ENCODE data around the gene UNC119. TPM values are rescaled to one million over a fixed set of nuclear protein-coding genes. Genes with fewer than 3 reads are reported as not detected.
"Not testable (repeated sequence)": the region's sequence is repeated elsewhere in the genome, so short reads cannot be mapped to it uniquely, and the experiment has no call there.

Gene UNC119
- total RNA-seq, 2 donors from 2014 or later = 87.2 to 91.9 TPM

DNA sequence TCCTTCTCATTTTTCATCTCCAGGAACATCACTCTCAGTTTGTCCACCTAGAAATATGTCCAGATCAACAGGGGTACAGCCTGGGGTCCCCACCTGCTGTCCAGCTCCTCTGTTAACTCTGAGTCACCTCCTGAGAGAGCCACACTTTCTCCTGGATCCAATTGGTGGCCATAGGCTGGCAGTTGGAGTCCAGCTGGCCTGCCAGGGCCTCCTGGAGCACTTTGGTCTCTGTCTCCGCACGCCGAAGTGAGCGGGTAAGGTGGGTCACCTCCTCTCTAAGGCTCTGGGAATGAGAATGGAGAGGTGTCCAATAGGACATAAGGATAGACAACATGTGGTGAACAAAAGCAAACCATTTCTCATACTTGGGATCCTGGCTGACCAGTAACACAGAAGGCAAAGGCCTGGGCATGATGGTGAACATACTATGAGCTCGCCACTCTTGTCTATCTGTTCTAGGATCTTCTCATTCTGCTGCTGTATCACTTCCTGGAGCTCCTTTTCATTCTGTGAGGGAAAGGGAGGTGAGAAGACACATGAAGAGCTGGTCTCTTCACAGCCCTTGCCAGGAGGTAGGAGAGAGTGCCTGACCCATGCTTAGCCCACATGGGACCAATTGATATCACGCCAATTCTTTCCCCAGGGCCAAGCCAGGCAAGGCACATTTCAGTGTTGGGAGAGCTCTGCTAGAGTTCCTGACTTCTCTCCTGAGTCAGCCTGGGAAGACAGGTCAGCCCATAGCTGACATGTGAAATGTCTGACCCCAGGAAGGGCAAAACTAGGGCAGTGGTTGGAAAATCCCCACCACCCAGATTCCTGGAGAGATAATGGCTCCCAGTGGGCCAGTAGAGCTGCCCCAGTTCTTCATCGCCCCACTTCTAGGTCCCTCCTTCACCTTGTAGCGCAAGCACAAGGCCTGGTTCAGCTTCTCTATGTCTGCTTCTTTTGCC lies 26.1 kb upstream of the UNC119 start:
- peak overlapping the region; percentile 36 for H3K4me3 Mint-ChIP-seq
- no peak for ATAC-seq
- no peaks in the 10 kb centered on the region for H3K27me3 Mint-ChIP-seq
- no peaks in the 10 kb centered on the region for H3K9me3 ChIP-seq (ENCODE audit: control insufficient read depth, low read length, poor library complexity, severe bottlenecking)
- peaks cover 4% of the 10 kb centered on the region for H3K36me3 Mint-ChIP-seq (ENCODE audit: low read depth)
- DNase-seq = no peak
- no peak overlapping the region for H3K27ac Mint-ChIP-seq
- H3K4me1 Mint-ChIP-seq = peaks cover 20% of the 10 kb centered on the region

DNA sequence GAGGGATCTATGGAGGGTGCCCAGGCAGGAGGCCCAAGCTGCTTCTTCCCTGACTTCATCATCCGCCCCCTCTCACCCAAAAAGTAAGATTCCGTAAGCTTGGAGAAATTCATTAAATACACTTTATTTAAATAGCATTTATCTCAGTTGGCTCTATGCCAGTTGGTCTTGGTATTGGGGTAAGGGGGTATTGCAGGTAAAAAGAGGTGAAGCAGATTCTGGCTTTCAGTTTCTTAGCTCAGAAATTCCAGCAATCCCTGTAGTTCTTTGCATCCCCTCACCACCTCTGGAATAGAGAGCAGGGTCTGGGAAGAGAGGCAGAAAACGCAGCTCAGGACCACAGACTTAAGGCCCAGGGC lies 25.0 kb upstream of the UNC119 start:
- no peak for DNase-seq
- peaks cover 4% of the 10 kb centered on the region for H3K36me3 Mint-ChIP-seq (ENCODE audit: low read depth)
- ATAC-seq = no peak
- no peaks in the 10 kb centered on the region for H3K27me3 Mint-ChIP-seq
- H3K9me3 ChIP-seq (ENCODE audit: control insufficient read depth, low read length, poor library complexity, severe bottlenecking) = no peaks in the 10 kb centered on the region
- H3K27ac Mint-ChIP-seq = peak overlapping the region; percentile 81
- H3K4me3 Mint-ChIP-seq = no peak overlapping the region
- H3K4me1 Mint-ChIP-seq = peaks cover 24% of the 10 kb centered on the region

DNA sequence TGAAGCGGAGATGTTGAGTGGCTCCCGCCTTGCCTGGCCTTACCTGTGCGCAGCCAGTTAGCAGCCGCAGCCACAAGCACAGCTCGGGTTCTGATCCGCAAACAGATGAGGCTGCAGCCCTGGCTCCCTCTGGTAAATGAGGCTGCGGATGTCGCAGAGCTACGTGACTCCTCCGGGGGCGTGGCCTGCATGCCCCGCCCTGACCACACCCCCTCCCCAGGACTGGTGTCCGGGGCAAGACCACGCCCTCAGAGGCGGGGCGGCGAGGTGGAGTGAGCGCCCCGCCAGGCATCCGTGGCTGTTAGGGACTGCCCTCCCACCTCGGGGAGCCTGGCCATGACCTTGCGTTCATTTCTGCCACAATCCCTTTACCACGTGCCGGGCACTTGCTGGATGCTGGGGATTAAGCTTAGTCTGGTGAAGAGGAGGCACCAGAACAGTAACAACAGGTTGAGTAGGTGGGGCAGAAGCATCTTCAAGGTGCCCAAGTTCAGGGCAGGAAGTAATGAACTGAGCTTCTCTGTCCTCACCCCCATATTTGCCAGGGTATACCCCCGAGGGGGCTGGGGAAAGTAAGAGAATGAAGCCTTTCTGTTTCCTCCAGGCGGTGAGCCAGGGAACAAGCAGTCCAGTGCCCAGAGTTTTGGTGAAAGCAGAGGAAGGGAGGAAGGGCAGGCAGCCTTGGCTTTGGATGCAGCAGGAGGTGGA lies 24.5 kb upstream of the UNC119 start, which contains the start of gene ALDOC:
Gene ALDOC (minus strand): TSS at position 138 of the 708 bp plus-strand sequence. CDS start 1,363 bp downstream, outside the sequence.
- peak; percentile 98 to 100 (median 98) for DNase-seq
- peaks cover 29% of the 10 kb centered on the region for H3K4me1 Mint-ChIP-seq
- peak; percentile 98 for ATAC-seq
- peak within 1 kb of the TSS; percentile 93 for H3K4me3 Mint-ChIP-seq
- no peaks in the 10 kb centered on the region for H3K9me3 ChIP-seq (ENCODE audit: control insufficient read depth, low read length, poor library complexity, severe bottlenecking)
- H3K27me3 Mint-ChIP-seq = no peaks in the 10 kb centered on the region
- peaks cover 4% of the 10 kb centered on the region for H3K36me3 Mint-ChIP-seq (ENCODE audit: low read depth)
- H3K27ac Mint-ChIP-seq = peak within 1 kb of the TSS; percentile 81

DNA sequence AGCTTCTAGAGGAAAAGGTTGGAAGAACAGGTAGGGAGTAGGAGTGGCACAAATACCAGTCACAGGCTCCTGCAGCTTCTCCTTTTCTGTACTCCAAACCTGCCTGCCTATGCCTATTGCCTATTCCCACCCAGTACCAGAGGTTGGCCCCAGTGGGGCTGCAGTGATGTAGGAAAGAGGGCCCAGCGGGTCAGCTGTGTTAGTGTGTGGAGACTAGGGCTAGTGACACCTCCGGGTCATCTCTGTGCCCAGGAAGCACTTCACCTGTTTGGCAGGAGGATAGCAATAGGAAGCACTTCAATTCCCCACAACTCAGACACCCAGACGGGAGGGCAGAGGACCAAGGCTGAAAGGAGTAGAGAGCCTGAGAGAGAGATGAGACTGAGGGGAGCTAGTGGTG lies 23.6 kb upstream of the UNC119 start:
- H3K9me3 ChIP-seq (ENCODE audit: control insufficient read depth, low read length, poor library complexity, severe bottlenecking); H3K27me3 Mint-ChIP-seq; ATAC-seq; H3K36me3 Mint-ChIP-seq (ENCODE audit: low read depth); DNase-seq: not testable (repeated sequence)
- Mint-ChIP-seq H3K27ac (peak overlapping the region; percentile 81), H3K4me3 (peak overlapping the region; percentile 93), H3K4me1 (peaks cover 32% of the 10 kb centered on the region)

DNA sequence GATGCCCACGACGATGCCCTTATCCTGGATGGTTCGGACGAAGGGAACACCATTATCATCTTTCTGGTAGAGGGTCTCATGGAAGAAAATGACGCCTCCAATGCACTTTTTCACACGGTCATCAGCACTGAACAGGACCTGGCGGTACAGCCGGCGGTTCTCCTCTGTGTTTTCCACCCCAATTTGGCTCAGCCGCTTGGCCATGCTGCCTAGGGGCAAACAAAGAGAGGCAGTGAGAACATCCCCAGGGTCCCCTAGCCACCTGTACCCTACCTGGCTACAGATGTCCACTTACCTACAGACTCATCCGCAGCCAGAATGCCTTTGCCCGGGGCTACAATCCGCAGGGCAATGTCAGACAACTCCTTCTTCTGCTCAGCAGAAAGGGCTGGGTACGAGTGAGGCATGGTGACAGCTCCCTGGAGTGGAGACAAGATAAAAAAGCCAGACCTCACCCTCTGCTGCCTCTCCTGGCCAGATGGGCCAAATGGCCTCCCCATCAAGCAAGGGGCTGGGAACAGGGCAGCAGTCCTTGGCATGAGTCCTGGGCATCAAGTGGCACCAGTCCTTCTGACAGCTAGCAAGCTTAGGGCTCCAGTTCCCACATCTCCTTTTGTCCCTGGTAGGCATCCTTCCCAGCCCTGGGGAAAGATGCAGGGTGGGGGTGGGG lies 22.8 kb upstream of the UNC119 start:
- Mint-ChIP-seq H3K27me3 (no peaks in the 10 kb centered on the region), H3K4me1 (peaks cover 32% of the 10 kb centered on the region), H3K4me3 (no peak overlapping the region), H3K36me3 (ENCODE audit: low read depth) (peaks cover 7% of the 10 kb centered on the region), H3K27ac (no peak overlapping the region)
- ATAC-seq (no peak), DNase-seq (no peak)
- no peaks in the 10 kb centered on the region for H3K9me3 ChIP-seq (ENCODE audit: control insufficient read depth, low read length, poor library complexity, severe bottlenecking)

DNA sequence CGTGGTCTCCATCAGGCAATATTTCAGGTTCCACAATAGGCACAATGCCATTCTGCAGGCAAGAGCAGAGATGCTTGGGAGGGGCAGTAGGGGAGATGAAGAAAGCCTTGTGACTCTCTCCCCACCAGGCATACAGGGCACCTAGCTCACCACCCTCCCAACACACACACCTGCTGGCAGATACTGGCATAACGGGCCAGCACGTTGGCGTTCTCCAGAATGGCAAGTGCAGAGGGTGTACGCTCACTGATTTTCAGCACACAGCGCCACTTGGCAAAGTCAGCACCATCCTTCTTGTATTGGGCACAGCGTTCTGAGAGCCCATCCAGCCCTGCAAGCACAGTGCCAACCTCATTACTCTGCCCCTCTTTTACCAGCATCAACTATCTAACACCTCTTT lies 22.1 kb upstream of the UNC119 start:
- peaks cover 36% of the 10 kb centered on the region for H3K4me1 Mint-ChIP-seq
- DNase-seq = no peak
- H3K36me3 Mint-ChIP-seq (ENCODE audit: low read depth) = peaks cover 7% of the 10 kb centered on the region

DNA sequence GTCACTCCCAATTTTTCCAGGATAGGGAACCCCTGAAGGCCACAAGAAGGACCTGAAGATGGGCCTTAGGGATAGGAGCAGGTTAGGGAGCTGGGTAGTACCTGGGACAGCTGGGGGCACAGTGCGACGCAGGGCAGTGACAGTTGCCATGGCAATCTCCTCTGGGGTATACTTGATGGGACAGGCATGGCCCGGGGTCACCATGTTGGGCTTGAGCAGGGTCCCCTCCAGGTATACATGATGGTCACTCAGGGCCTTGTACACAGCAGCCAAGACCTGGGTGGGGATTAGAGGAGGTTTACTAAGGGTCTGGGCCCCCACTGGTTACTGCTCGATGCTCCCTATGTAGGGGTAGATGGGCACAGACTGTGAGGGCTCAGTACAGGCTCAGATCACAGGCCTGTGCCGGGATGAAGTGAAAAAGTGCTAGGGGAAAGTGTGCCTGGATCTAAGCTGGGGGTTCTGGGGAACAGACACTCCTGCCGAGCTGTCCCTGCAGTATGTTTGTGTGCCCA lies 21.6 kb upstream of the UNC119 start:
- Mint-ChIP-seq H3K4me1 (peaks cover 38% of the 10 kb centered on the region), H3K27me3 (no peaks in the 10 kb centered on the region), H3K4me3 (no peak overlapping the region), H3K36me3 (ENCODE audit: low read depth) (peaks cover 7% of the 10 kb centered on the region), H3K27ac (no peak overlapping the region)
- DNase-seq (no peak), ATAC-seq (no peak)
- H3K9me3 ChIP-seq (ENCODE audit: control insufficient read depth, low read length, poor library complexity, severe bottlenecking) = no peaks in the 10 kb centered on the region

More for the DNA sequence above, 22.1 kb upstream of the UNC119 start:
- Mint-ChIP-seq H3K27me3 (no peaks in the 10 kb centered on the region), H3K4me3 (peak overlapping the region; percentile 5), H3K27ac (no peak overlapping the region)
- no peak for ATAC-seq
- H3K9me3 ChIP-seq (ENCODE audit: control insufficient read depth, low read length, poor library complexity, severe bottlenecking) = no peaks in the 10 kb centered on the region

DNA sequence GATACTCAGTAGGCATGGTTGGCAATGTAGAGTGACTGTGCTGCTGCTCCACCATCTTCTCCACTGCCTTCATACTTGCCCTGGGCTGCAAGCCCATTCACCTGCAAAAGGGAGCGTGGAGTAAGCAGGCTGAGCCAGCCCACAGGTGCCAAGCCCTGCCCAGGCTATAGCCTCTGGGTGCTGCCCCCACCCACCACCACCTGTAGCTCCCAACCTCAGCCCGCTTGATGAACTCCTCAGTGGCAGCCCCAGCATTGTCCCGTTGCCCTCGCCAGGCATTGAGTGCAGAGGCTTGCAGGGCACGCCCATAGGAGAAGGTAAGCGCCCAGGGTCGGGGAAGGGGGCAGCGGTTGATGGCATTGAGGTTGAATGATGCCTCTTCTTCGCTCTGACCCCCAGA lies 21.1 kb upstream of the UNC119 start:
- Mint-ChIP-seq H3K4me3 (no peak overlapping the region), H3K4me1 (peaks cover 39% of the 10 kb centered on the region), H3K36me3 (ENCODE audit: low read depth) (peaks cover 7% of the 10 kb centered on the region), H3K27ac (no peak overlapping the region), H3K27me3 (no peaks in the 10 kb centered on the region)
- no peak for ATAC-seq
- H3K9me3 ChIP-seq (ENCODE audit: control insufficient read depth, low read length, poor library complexity, severe bottlenecking) = no peaks in the 10 kb centered on the region
- no peak for DNase-seq

DNA sequence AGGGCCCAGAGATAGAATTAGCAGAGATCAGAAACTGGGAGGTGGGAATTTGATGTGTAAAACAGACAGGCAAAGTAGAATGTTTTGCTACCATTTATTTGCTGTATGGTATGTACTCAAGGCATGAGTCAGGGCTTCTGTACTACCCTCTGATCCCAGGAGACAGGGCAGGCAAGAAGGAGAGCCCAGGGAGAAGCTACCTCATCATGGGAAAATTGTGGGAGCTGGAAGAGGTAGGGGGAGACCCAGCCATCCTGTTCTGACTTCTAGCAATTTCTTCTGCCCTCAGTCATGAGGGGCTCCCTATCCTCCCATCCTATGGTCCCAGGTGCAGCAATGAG lies 20.6 kb upstream of the UNC119 start:
- Mint-ChIP-seq H3K36me3 (ENCODE audit: low read depth) (peaks cover 7% of the 10 kb centered on the region), H3K27me3 (no peaks in the 10 kb centered on the region), H3K4me3 (peak overlapping the region; percentile 97), H3K4me1 (peaks cover 42% of the 10 kb centered on the region), H3K27ac (peak overlapping the region; percentile 78)
- no peaks in the 10 kb centered on the region for H3K9me3 ChIP-seq (ENCODE audit: control insufficient read depth, low read length, poor library complexity, severe bottlenecking)
- DNase-seq (no peak), ATAC-seq (no peak)

DNA sequence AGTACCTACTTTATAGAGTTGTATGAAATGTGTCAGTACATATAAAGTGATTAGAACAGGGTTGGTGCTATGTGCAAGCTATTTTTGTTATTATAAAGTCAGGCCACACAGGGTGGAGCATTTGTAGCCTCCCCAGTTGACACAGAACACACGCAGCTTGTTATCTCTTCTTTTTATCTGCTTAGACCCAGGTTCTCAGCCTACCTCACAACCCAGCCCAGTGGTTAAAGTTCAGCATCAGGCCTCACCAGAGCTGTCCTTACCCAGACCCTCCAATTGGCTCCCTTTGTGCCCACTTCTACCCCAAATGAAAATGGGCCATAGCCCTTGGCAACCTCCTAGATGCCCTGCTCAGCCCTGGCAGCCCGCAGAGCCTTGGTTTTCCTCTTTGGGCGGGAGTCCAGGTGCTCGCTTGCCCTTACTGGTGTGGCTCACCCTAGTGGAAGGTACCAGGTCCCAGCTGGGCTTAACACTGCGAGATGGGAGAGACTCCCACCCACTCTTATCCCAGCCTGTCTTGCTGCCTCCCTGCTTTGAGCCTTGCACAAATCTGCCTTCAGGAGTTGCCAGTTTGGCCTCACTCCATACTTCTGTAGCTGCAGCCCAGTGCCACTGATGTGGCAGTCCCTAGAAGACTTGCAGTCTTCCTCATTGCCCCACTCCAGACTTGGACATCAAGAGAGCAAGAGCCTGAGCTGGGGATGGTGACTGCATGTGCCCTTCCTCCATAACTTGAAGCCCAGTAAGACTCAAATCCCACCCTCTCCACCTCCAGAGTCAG lies 20.0 kb upstream of the UNC119 start:
- peaks cover 10% of the 10 kb centered on the region for H3K36me3 Mint-ChIP-seq (ENCODE audit: low read depth)
- no peak for ATAC-seq
- DNase-seq = no peak
- H3K4me1 Mint-ChIP-seq = peaks cover 47% of the 10 kb centered on the region
- H3K9me3 ChIP-seq (ENCODE audit: control insufficient read depth, low read length, poor library complexity, severe bottlenecking) = no peaks in the 10 kb centered on the region
- H3K27ac Mint-ChIP-seq = peak overlapping the region; percentile 82
- H3K4me3 Mint-ChIP-seq = peak overlapping the region; percentile 97
- no peaks in the 10 kb centered on the region for H3K27me3 Mint-ChIP-seq

DNA sequence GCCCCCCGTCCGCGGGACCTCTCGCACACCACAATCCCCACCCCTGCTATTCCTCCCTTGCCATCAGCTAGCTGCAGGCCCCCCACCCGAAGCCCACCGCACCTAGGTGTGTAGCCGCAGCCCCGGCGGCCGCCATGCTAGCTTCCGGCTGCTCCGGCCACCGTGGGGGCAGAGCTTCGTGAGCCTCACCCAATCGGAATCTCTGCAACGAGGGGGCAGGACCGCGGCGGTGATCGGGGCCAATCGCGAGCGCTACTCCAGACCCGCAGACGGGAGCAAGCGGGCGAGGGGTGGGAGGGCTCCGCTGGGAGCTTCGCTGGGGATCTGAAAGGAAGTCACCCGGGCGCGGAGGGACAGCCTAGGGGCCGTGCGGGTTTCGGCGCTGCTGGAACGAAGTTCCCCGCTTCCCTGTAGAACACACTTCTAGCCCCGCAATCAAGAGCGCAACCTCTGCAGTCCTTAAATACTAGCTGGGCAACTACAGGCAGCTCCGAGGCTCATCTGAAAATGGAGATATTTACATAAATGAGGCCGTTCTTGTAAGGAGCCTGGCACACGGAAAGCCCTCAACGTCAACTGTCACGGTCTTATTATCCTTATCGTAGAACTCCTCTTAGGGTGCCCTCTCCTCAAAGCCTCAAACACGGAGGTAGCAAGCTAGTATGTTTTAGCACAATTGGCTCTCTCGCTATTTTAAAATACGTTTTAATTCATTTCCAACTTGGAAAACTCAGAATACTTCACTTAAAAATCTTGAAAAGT lies 19.1 kb upstream of the UNC119 start, which contains the start of gene PIGS:
Gene PIGS (minus strand): TSS at position 164 of the 762 bp plus-strand sequence. CDS start 28 bp downstream, at position 136.
- peaks cover 10% of the 10 kb centered on the region for H3K36me3 Mint-ChIP-seq (ENCODE audit: low read depth)
- H3K4me1 Mint-ChIP-seq = peaks cover 47% of the 10 kb centered on the region
- peak within 1 kb of the TSS; percentile 97 for H3K4me3 Mint-ChIP-seq
- H3K27me3 Mint-ChIP-seq = no peaks in the 10 kb centered on the region
- no peaks in the 10 kb centered on the region for H3K9me3 ChIP-seq (ENCODE audit: control insufficient read depth, low read length, poor library complexity, severe bottlenecking)
- peak; percentile 80 to 86 (median 86) for DNase-seq
- peak within 1 kb of the TSS; percentile 82 for H3K27ac Mint-ChIP-seq
- peak; percentile 98 for ATAC-seq

Measured in T-helper 17 cell (primary cell).